GM21423 (cell line): ENCODE measurements around the gene ITGB8.

Experiments
- ATAC-seq: cut with Tn5 transposase; IDR thresholded peaks from one replicate; pipeline ENCODE4 v1.9.1; 2021; ENCODE audit warnings: mild to moderate bottlenecking, moderate library complexity; ENCODE audit not compliant: unreplicated experiment

ITGB8 gene

DNA sequence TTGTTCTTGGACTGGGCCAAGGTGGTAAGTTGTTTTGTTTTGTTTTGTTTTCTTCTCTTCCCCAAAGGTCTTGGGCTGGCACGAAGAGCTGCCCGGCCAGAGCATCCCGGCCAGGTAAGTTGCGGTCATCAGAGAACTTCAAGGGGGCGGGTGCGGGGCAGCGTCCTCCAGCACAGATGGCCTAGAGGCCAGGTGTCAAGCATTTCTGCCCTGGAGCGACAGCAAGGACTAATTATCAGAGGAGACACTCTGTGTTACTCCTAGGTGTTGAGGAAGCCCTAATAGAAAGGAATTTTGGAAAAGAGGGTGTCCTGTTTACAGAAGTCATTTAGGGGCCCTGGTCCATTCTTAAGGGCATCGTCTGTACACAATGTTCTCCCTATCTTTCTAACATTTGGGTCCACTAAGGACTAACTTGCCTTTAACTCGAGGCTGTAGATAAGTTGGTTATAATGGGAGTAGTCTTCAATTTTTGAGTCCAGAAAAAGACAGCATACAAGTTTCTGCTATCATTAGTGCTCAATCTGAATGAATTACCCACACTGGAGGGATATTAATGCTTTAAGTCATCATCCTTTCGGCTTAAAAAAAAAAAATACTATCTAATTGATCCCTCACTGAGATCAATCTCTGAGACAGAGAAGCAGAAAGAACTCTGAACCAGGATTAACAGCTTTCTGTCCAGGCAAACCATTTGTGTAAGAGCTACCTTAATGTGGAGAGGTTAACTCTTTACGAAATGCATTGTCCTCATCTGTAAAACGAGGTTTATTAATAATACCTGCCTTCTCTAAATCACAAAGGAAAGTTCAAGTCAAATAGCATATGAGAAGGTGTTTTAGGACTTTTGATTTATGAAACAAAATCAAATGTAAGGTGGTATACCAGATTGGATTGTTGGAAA is 1.5 kb downstream of the ITGB8 start:
- no peak for ATAC-seq

- ATAC-seq: no peak
These were observed 7.6 kb downstream of the ITGB8 start for GRCh38 chr7:20338285-20338684.

- no peak for ATAC-seq
These were observed 10.1 kb downstream of the ITGB8 start for GRCh38 chr7:20340839-20341238.

DNA sequence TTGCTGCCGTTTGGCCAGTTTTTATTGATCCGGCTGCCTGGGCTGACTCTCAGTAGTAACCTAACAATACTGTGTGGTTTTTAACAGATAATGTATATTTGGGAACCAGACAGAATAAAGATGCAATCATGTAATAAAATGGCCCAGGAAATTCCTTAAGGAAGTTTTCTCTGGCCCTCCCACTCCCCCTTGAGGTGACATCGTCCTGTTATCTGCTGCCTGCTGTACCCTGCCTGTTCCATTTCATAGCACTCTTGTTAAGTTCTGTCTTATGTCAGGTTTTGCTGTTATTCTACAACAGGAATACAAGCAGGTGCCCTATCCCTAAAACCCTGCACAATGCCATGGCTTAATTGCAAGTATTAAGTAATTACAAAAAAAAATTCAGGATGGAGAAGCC is 12.5 kb downstream of the ITGB8 start:
- ATAC-seq: no peak

- ATAC-seq: no peak
These were observed 13.2 kb downstream of the ITGB8 start for GRCh38 chr7:20343941-20344340.

GRCh38 chr7:20344396-20344795 is 13.7 kb downstream of the ITGB8 start:
- no peak for ATAC-seq

DNA sequence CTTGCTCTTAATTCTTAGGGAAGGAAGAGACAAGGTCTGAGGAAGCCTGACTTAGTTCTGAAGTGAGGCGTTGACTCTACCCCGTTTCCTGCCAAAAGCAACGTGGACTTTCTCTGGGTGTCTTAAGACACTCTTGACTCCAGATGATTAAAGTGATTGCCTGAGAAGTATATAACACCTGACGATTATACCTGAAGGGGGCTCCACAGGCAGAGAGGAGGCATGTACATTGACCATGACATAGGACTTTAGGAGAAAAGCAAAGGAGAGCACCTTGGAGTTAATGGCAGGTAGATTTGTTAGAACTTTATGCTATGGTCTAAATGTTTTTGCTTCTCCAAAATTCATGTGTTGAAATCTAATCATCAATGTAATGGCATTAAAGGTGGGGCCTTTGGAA is 15.9 kb downstream of the ITGB8 start:
- no peak for ATAC-seq

GRCh38 chr7:20347680-20348079 is 17.0 kb downstream of the ITGB8 start:
- ATAC-seq: no peak

- ATAC-seq: no peak
These were observed 17.6 kb downstream of the ITGB8 start for GRCh38 chr7:20348125-20348807.

DNA sequence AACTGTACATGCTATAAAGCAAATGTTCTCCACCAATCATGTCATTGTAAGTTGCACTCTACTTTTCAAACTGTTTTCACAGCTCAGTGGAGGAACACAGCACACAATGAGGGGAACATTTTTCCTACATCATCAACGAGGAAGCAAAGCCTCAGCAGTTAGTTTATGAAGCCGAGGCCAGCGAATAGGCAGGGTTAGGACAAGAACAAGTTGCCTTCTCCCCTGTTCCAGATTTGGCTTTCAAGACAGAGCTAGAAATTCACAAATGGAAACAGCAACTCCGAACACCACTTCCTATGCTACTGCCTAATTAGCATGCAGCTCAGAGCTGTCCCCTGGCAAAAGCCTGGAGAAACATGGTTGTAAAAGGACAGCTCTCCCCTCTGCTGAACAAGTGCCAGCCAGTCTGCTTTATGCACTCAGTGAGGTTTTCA is 19.8 kb downstream of the ITGB8 start:
- no peak for ATAC-seq

- no peak for ATAC-seq
These were observed 20.4 kb downstream of the ITGB8 start for GRCh38 chr7:20350996-20351692.

- no peak for ATAC-seq
These were observed 21.2 kb downstream of the ITGB8 start for GRCh38 chr7:20351901-20352300.

GRCh38 chr7:20352573-20353306 is 22.0 kb downstream of the ITGB8 start:
- ATAC-seq: no peak

DNA sequence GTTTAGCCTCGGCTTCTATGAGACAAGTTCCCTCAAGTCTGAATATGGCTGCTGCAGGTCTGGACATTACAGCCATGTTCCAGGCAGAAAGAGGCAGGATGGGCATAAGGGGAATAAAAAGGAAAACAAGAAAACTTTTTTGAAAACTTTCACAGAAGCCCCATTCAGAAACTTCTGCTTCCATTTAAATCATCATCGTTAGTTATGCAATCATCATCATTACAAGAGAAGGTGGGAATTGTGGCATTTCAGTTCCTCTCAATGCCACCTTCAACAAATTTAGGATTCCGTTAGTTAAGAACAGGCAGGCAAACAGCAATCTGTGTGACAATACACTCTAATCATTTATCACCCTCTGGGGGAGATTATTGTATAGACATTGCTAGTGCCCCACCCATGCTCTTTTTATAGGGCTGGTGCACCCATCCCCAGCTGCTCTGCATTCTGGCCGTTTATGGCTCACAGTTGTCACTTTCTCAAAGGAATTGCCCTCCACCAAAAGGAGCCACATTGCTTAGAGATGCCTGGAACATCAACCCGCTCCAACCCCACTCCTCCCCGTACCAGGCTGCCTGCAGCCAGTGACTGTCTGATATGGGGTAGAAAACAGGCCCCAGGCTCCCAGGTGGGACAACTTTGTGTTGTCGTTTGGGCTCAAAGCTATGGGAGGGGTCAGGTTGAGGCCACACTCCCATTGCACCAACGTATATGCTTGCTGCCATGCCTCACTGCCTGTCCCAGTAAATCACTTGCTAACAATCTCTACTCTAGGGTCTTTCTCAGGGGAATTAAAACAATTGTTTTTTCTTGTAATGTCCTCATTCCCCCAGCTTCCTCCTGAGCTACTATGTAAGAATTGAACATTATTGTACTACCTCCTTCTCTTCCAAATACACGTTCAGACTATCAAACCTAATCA is 24.2 kb downstream of the ITGB8 start:
- ATAC-seq: no peak

GRCh38 chr7:20358106-20358505 is 27.4 kb downstream of the ITGB8 start:
- ATAC-seq: no peak

GRCh38 chr7:20358762-20359282 is 28.1 kb downstream of the ITGB8 start:
- no peak for ATAC-seq

DNA sequence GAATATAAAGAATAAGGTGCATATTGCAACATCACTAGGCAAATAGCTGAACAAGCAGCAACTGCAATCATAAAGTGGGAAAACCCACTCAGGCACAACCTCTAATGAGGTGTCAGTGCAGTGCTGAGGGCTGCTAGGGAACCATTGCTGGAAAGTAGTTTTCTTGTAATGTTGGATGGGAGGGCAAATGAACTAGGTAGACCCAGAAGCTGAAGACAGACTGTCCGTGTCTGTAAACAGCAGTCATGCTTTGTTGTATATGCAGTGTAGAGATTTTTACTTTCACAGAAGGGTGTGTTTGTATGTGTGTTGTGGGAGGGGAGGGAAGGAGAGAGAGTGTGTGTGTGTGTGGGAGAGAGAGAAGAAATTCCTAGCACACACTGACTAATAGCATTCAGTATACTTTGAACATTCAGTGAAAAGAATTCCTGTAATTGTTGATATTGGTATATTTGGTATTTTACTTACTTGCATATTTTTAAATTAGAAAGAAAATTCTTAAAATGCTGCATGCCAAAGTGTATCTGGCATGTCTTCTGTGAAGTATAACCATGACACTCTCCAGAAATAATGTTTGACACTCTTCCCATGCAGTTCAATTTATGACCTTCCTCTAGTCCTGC is 28.8 kb downstream of the ITGB8 start:
- ATAC-seq: no peak

DNA sequence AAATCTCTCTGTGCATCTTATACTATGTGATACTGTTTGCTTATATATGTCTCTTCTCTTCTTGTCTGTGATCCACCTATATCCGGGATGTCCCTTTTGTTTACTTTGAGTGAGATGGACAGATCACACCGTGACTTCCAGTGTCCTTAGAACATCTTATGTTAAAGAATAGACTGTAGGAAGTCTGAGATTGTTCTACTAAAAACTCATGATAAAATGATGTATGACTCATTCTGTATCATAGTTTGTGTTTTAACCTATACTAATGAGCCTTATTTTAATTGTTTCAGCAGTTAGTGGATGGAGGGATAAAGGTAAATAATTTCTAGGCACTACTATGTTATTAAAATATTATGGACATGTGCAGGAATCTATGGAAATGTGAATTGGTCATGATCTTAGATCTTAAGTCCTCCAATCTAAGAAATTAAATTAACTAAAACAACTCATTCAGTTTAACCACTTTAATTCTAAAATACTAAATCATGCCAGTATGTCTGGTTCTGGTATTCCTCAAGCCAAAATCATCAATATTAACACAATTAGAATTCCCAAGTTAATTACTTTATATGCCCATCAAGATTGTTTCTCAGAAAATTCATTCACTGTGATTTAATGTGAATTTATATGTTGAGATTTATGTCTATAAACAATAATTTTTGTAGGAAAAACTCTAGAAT is 32.0 kb downstream of the ITGB8 start:
- ATAC-seq: no peak
